HG03469 (cell line): ENCODE measurements around the gene CATSPER3.

Experiments
- ATAC-seq: cut with Tn5 transposase; IDR thresholded peaks from one replicate; pipeline ENCODE4 v1.9.1; 2021; ENCODE audit warnings: mild to moderate bottlenecking, moderate library complexity, moderate number of reproducible peaks; ENCODE audit not compliant: unreplicated experiment

CATSPER3 gene

GRCh38 chr5:135009736-135010501 lies 42.2 kb downstream of the CATSPER3 start:
- ATAC-seq, result no peak

GRCh38 chr5:135010502-135011354 lies 43.0 kb downstream of the CATSPER3 start:
- no peak for ATAC-seq

DNA sequence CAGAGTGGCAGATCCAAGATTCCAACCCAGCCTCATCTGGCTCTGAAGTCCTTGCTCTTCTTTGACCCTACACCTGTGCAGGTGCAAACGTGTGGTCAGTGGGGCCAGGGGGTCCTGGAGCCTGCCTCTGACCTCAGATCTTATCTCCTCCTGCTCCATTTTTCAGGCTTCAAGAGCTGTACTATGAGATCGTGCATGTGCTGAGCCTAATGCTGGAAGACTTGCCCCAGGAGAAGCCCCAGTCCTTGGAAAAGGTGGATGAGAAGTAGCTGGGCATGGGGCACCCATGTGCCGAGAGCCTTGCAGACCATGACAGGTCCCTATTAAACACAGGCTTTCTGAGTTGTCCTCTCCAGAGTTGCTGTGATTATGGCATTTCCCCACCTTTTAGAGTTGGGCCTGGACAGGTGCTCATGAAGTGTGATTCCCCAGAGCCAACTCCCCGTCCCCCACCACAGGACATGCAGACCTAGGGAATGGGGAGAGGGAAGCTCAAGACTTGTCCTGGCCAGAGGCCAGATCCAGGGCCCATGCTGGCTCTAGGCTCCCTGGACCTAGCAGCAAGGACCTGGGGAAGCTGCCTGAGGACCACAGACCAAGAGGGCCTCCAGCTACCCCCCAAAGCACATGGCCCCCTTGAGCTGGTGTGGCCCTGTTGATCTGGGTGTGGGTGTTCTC lies 43.8 kb downstream of the CATSPER3 start:
- ATAC-seq, result no peak

GRCh38 chr5:135012033-135012588 lies 44.4 kb downstream of the CATSPER3 start:
- ATAC-seq, result no peak

GRCh38 chr5:135012951-135013391 lies 45.3 kb downstream of the CATSPER3 start:
- no peak for ATAC-seq

DNA sequence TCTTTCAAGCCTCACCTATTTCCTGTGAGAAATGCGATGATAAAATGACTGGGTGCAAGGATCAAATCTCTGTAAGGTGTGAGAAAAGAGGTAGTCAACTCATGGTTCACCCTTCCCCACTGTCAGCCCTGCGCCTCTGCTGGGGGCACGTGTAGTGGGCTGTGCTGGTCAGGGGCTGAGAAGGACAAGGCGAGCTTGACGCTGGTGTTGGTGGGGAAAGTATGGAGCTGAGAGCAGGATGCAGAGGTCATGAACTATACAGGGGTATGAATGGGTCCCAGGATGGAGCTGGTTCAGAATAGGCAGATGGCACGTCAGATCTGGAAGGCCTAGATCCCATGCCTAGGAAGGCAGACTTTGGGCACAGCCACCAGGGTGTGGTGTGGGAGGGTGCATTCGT lies 45.7 kb downstream of the CATSPER3 start:
- ATAC-seq, result no peak

- no peak for ATAC-seq
These were observed 46.4 kb downstream of the CATSPER3 start for GRCh38 chr5:135013947-135014570.

DNA sequence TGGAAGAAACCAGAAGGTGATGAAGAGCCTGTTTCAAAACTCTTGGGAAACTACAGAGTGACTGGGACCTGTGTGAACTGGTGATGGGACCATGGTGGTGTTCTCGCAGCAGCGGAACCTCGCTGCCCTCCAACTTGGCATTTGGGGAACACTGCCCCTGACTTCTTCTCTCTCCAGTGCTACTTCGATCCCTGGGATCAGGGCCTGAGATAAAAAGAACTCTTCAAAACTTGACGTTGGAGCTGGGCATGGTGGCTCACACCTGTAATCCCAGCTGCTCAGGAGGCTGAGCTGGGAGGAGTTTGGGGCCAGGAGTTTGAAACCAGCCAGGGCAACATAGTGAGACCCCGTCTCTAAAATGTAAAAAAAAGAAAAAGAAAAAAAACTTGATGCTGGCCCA lies 48.2 kb downstream of the CATSPER3 start:
- no peak for ATAC-seq

DNA sequence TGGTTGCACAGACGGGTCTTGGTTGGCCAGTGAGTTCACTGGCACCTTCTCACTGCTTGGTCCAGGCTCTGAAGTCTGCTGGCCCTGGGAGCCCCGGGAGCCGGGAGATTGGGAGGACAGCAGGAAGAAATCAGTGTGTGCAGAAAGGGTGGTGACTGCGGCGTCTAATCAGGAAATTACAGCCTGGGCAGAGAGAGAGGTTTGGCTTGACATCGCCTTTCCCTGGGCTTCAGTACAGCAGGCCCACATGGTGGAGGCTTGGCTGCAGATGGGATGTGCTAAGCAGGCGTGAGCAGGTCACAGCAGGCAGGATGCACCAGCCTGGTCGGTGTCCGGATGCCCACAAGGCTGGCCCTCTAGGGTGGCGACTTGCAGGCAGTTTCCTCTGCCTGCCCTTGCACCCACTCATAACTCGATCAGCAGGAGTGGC lies 49.2 kb downstream of the CATSPER3 start:
- ATAC-seq, result no peak

GRCh38 chr5:135018457-135018856 lies 50.8 kb downstream of the CATSPER3 start:
- no peak for ATAC-seq

DNA sequence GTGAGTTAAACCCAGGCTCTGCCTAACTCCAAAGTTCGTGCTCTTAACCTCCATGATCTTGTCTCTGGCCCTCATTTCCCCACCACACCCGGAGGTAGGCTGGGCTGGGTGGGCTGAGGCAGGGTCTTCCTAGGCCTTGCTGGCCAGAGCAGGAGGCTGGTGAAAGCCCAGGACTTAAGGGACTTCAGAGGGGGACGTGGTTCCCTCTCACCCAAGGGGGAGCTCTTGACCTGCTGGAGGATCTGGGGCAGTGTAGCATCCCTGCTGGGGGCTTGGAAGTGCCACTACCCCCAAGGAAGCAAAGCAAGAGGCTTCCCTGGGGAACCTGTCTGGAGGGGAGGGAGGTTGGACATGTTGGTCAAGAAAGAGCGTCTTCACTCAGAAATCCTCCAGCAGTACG lies 51.6 kb downstream of the CATSPER3 start:
- no peak for ATAC-seq

DNA sequence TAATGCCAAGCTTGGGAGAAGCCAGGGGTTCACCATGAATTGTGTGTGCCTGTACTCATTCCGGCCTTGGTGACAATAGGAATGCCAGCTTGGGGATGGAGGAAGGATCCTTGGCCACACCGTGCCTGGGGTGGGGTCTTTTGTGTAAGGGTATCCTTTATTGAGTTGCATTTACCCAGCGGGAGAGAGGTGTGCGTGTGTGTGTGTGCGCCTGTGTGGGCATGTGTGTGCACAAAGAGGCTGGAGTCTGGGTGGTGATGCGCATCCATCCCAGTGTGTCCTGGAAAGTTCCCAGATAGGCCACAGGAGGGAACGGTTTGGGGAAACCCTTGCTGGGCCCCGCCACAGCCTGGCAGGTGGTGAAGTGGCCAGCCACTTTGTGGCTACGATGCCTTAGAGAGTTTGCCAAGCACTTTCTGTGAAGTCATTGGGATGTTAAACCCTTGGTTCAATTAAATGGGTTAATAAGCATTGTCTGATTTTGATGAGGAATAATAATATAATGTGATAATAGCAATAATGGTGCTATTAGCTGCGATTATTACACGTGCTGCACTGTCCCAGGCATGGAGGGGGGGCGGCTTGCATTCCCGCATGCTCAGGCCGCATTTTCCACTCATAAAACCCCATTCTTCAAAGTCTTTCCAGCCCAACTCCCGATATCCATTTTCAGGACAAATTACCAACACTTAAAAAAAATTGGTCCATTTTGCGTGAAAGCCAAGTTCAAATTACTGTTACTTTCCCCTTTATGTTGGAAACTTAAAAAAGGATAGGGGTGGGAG lies 52.6 kb downstream of the CATSPER3 start:
- no peak for ATAC-seq

GRCh38 chr5:135024956-135025729 lies 57.4 kb downstream of the CATSPER3 start:
- no peak for ATAC-seq

DNA sequence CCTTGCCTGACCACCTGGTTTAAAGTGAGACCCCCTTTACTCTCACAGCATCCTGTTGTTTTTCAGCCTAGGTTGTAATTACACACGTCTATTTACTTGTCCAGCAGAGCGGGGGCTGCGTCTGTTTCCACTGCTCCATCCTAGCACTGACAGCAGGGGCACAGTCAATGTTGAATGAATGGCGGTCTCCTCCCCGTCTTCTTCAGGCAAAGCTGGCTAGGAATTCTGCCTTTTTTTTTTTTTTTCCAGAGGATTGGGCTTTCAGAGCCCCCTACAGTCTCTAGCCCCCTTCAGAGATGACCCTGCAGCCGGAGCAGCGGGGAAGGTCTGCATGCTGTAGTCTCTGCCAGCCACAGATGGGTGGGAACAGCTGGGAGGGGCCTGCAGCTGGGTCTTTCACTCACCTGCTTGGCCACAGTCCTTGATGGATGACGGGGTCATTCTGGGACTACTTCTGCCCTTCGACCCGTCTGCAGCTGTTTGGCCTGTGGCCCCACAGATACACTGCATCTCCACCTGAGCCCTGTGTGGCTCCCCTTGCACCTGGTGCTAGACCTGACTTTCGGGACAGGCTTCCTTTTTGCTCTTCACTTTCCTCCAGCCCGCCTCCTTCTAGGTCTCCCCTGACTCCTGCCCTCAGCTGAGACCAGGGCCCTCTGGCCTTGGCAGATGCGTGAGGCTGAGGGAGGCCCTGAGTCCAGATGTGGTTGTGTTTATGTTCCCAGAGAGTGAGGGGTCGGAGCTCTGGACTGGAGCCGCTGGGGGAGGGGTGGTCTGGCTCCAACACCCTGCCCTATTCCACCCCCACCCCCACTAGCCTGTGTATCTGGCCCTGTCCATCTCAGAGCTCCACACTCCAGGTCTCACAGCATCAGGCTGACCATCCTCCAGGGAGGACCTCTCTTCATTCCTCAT lies 58.3 kb downstream of the CATSPER3 start:
- ATAC-seq, result no peak

DNA sequence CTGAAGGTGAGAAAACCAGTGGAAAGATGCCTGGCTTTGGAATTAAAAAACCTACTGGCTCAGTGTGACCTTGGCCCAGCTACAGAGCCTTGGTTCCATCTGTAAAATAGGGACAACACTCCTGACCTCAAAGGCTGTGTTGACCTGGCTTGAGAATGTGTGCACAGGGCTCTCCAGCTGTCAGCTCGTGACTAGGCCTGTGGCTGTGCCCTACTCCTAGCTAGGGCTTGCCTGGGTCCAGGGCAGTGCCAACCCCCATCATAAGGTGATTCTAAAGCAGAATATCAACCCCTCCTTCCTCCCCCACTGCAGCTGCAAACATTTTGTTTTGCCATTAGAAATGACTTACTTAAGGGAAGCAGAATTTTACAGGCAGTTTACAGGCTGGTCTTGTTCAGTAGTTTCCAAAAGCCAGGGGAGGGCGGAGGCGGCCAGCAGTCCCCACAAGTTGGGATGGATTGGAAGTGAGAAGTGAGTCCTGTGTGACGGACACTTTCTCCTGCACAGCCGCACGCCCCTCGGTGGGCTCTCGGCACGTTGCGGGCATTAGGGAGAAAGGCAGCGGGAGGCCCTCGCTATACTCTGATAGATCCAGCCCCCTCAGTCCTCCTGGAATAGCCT lies 59.0 kb downstream of the CATSPER3 start:
- ATAC-seq, result no peak

GRCh38 chr5:135027266-135027696 lies 59.6 kb downstream of the CATSPER3 start:
- no peak for ATAC-seq
